Naive thymus-derived CD4-positive, alpha-beta T cell (primary cell): Measurements from ENCODE around the gene SAE1. TPM values are rescaled to one million over a fixed set of nuclear protein-coding genes. Genes with fewer than 3 reads are reported as not detected.

Experiments
- ATAC-seq: fragments of 150-1000 bp; cut with Tn5 transposase; 2 replicates; pipeline ENCODE4 v1.10.0; 2021; ENCODE audit warnings: mild to moderate bottlenecking, moderate library complexity
- CTCF ChIA-PET: fragments of 350-600 bp; sonication (Branson Sonifier 250); formaldehyde crosslinking; loops from one replicate; lab custom pipeline; 2021; ENCODE audit warnings: antibody characterized with exemption; lab: Charles Lee
- POLR2A ChIA-PET: fragments of 350-600 bp; sonication (Branson Sonifier 250); formaldehyde crosslinking; loops from one replicate; lab custom pipeline; 2021; ENCODE audit warnings: antibody characterized with exemption, inconsistent platforms; lab: Charles Lee
- DNase-seq, 9 donors: peaks; one replicate each; pipeline versions ENCODE4 v3.0.0 to v3.0.0-alpha.2; 2020 to 2022; ENCODE audit warnings: mixed read lengths in 1 of 9
- H3K27ac ChIP-seq: one replicate; pipeline ENCODE4 v1.7.0; 2013; ENCODE audit warnings: mild to moderate bottlenecking, low read depth, low read length, moderate library complexity
- H3K27me3 ChIP-seq, 2 donors: one replicate each; pipeline ENCODE4 v1.7.0; 2013; ENCODE audit warnings: low read length in 2 of 2, mild to moderate bottlenecking in 2 of 2, moderate library complexity in 2 of 2; ENCODE audit not compliant: control insufficient read depth in 2 of 2, insufficient read depth in 2 of 2
- H3K36me3 ChIP-seq, 3 experiments: 1 replicate in 2 of 3; 2 replicates in 1 of 3; pipeline ENCODE4 v1.7.0; 2013; ENCODE audit warnings: low read length in 3 of 3, mild to moderate bottlenecking in 3 of 3, moderate library complexity in 1 of 3; ENCODE audit not compliant: insufficient read depth in 3 of 3, control insufficient read depth in 2 of 3
- H3K4me1 ChIP-seq, 2 donors: one replicate each; pipeline ENCODE4 v1.7.0; 2013; ENCODE audit warnings: low read length in 2 of 2, mild to moderate bottlenecking in 2 of 2, moderate library complexity in 1 of 2; ENCODE audit not compliant: control insufficient read depth in 2 of 2, insufficient read depth in 2 of 2
- H3K4me3 ChIP-seq: 2 replicates; pipeline ENCODE4 v1.7.0; 2013; ENCODE audit warnings: mild to moderate bottlenecking, low read length
- H3K9me3 ChIP-seq, 3 experiments: 1 replicate in 2 of 3; 2 replicates in 1 of 3; pipeline ENCODE4 v1.7.0; 2013; ENCODE audit warnings: low read length in 3 of 3; ENCODE audit not compliant: control insufficient read depth in 2 of 3
- H3K27ac Mint-ChIP-seq, 9 donors: one replicate each; pipeline ENCODE4 v1.8.0; 2020 to 2022; ENCODE audit warnings: mixed read lengths in 9 of 9, mild to moderate bottlenecking in 8 of 9, moderate library complexity in 5 of 9, inconsistent platforms in 2 of 9
- H3K27me3 Mint-ChIP-seq, 5 donors: one replicate each; pipeline ENCODE4 v1.8.0; 2021 to 2022; ENCODE audit warnings: mixed read lengths in 5 of 5, mild to moderate bottlenecking in 1 of 5
- H3K36me3 Mint-ChIP-seq, 5 donors: one replicate each; pipeline ENCODE4 v1.8.0; 2020 to 2022; ENCODE audit warnings: mixed read lengths in 5 of 5, mild to moderate bottlenecking in 3 of 5, inconsistent platforms in 1 of 5
- H3K4me1 Mint-ChIP-seq, 7 donors: one replicate each; pipeline ENCODE4 v1.8.0; 2020 to 2022; ENCODE audit warnings: mixed read lengths in 7 of 7, mild to moderate bottlenecking in 3 of 7, inconsistent platforms in 1 of 7
- H3K4me3 Mint-ChIP-seq, 10 donors: one replicate each; pipeline ENCODE4 v1.8.0; 2020 to 2022; ENCODE audit warnings: mild to moderate bottlenecking in 10 of 10, mixed read lengths in 10 of 10, moderate library complexity in 6 of 10, inconsistent platforms in 2 of 10
- H3K9me3 Mint-ChIP-seq, 11 donors: one replicate each; pipeline ENCODE4 v1.8.0; 2020 to 2022; ENCODE audit warnings: mixed read lengths in 11 of 11, mild to moderate bottlenecking in 4 of 11, inconsistent platforms in 1 of 11, moderate library complexity in 1 of 11
- intact Hi-C, 2 donors: fragments of 100-400 bp; cut with micrococcal nuclease; formaldehyde crosslinking; loops; one replicate each; pipeline ENCODE4 v1.15.1; 2023
- polyA plus RNA-seq, 2 donors: library from polyadenylated mRNA; unstranded; fragments of 300-500 nt; fragmentation: Illumina TruSeq; gene quantifications; one replicate each; pipeline ENCODE4 v1.2.3, GENCODE V29; 2021
- total RNA-seq, 6 experiments: library from RNA in 5 of 6; stranded (reverse) in 5 of 6; gene quantifications; 1 replicate in 5 of 6; 2 replicates in 1 of 6; pipeline ENCODE4 v1.2.3 and lab custom pipeline; 2021 to 2026

SAE1 gene
- total and polyA plus RNA-seq, 7 experiments from 2014 or later, result 34.3 to 181 (median 50.0) TPM

DNA sequence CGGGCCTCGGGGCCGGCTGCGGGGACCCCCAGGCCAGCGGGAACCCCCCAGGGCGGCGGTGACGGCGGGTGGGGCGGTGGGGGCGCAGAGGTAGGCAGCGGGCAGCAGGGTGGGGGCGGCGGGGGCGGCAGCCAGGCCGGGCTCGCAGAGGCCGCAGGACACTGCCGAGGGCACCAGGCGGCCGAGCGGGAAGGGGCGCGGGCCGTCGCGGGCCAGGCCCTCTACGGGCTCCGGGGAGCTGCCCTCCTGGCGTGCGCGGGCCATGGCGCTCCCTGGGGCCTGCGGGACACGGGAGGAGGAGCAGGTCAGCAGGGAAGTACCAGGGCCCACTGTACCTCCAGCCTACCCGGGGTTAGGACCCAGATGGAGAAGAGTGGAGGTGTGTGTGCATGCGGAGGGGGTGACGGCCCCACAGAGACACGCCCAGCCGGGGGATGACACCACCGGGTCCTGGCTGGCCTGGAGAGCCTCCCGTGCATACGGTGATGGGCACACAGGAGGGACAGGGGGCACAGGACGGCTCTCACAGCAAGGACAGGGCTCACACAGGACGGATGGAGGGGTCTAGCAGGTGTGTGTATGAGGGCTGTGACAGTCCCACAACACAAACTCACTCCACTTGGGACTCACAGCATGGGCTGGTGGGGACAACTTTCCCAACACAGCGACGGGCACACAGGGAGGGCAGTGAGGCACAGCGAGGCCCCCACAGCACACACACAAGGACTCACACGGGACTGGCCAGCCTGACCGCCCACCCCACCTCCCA lies 97.7 kb downstream of the SAE1 start:
- ChIA-PET CTCF (interaction anchor here (1.8 to 3.3 kb wide), 3 partner anchors 16 to 51 kb away, joined by 10 to 25 read pairs (median 10); no protein-coding TSS in a partner anchor), POLR2A (interaction anchor here (0.8 to 4.1 kb wide), 5 partner anchors 10 to 78 kb away, joined by 3 to 37 read pairs (median 8); no protein-coding TSS in a partner anchor)
- H3K4me3 Mint-ChIP-seq, result peak overlapping the region in 4 of 10 donors; percentile 77 to 84 (median 84)
- Histone ChIP-seq H3K9me3 (no peaks in the 10 kb centered on the region), H3K27me3 (no peaks in the 10 kb centered on the region), H3K36me3 (peaks cover 0 to 4% (median 0%) of the 10 kb centered on the region in 3 experiments), H3K27ac (peak overlapping the region; percentile 81), H3K4me3 (peak overlapping the region; percentile 63), H3K4me1 (peaks cover 36 to 45% of the 10 kb centered on the region in 2 donors)
- peaks cover 0 to 14% (median 0%) of the 10 kb centered on the region in 5 donors for H3K36me3 Mint-ChIP-seq
- no peak overlapping the region for H3K27ac Mint-ChIP-seq
- ATAC-seq (no peak), DNase-seq (peak; percentile 29 to 67 (median 44))
- H3K27me3 Mint-ChIP-seq, result no peaks in the 10 kb centered on the region
- H3K9me3 Mint-ChIP-seq, result peaks cover 0 to 6% (median 0%) of the 10 kb centered on the region in 11 donors
- H3K4me1 Mint-ChIP-seq, result peaks cover 25 to 34% (median 29%) of the 10 kb centered on the region in 7 donors
- intact Hi-C loops, result loop anchor here (5.0 kb wide), 2 partner anchors 71 to 366 kb away; partner anchors contain the start of gene ARHGAP35 (in 1 of the 2)

DNA sequence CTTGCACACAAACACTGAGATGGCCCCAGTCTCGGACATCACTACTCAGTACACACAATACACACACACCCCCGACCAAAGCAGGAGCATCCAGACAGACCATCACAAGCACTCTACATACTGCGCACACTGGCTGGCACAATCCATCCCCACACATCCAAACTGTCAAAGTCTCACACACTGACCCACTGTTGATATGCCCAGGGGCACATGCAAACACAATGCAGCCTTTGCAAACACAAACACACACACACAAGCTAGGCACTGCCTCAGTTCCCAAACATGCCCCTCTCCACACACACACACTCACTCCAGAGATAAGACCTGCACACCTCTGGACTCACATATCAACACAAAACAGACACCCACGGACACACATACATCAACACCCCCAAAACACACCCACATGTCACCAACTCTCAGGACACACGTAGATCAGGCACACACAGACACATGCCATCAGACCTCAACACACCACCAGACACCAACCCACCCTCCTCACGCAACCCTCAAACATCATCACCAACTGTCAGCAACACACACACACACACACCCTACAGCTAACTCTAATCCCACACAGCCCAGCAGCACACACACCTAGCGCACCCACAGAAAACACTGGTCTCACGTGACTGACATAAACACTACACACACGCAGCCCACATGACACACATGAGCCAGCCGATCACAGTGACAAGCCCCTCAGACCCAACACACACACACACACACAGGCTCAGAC lies 98.5 kb downstream of the SAE1 start:
- DNase-seq (peak in 8 of 9 donors; percentile 36 to 64 (median 48)), ATAC-seq (no peak)
- ChIA-PET POLR2A (interaction anchor here (0.5 to 2.7 kb wide), 8 partner anchors 9 to 122 kb away, joined by 3 to 13 read pairs (median 4); no protein-coding TSS in a partner anchor), CTCF (interaction anchor here (0.8 to 1.8 kb wide), 3 partner anchors 16 to 463 kb away, joined by 3 to 10 read pairs (median 3); no protein-coding TSS in a partner anchor)
- no peaks in the 10 kb centered on the region for H3K27me3 Mint-ChIP-seq
- peak overlapping the region; percentile 81 for H3K27ac ChIP-seq
- peaks cover 0 to 6% (median 0%) of the 10 kb centered on the region in 11 donors for H3K9me3 Mint-ChIP-seq
- H3K4me1 Mint-ChIP-seq, result peaks cover 25 to 34% (median 29%) of the 10 kb centered on the region in 7 donors
- no peaks in the 10 kb centered on the region for H3K9me3 ChIP-seq
- H3K4me3 Mint-ChIP-seq, result no peak overlapping the region
- intact Hi-C loops, result loop anchor here (5.0 kb wide), 2 partner anchors 72 to 367 kb away; partner anchors contain the start of gene ARHGAP35 (in 1 of the 2)
- peaks cover 0 to 4% (median 0%) of the 10 kb centered on the region in 3 experiments for H3K36me3 ChIP-seq
- peaks cover 0 to 10% (median 0%) of the 10 kb centered on the region in 5 donors for H3K36me3 Mint-ChIP-seq
- no peaks in the 10 kb centered on the region for H3K27me3 ChIP-seq
- peaks cover 36 to 45% of the 10 kb centered on the region in 2 donors for H3K4me1 ChIP-seq
- no peak overlapping the region for H3K27ac Mint-ChIP-seq
- H3K4me3 ChIP-seq, result peak overlapping the region; percentile 63

- peaks cover 36 to 45% of the 10 kb centered on the region in 2 donors for H3K4me1 ChIP-seq
- peak in 3 of 9 donors; percentile 31 to 43 (median 36) for DNase-seq
- POLR2A ChIA-PET, result interaction anchor here (0.5 to 2.7 kb wide), 8 partner anchors 9 to 123 kb away, joined by 3 to 13 read pairs (median 4); no protein-coding TSS in a partner anchor
Measured at GRCh38 chr19:47229676-47230053, 99.0 kb downstream of the SAE1 start.

DNA sequence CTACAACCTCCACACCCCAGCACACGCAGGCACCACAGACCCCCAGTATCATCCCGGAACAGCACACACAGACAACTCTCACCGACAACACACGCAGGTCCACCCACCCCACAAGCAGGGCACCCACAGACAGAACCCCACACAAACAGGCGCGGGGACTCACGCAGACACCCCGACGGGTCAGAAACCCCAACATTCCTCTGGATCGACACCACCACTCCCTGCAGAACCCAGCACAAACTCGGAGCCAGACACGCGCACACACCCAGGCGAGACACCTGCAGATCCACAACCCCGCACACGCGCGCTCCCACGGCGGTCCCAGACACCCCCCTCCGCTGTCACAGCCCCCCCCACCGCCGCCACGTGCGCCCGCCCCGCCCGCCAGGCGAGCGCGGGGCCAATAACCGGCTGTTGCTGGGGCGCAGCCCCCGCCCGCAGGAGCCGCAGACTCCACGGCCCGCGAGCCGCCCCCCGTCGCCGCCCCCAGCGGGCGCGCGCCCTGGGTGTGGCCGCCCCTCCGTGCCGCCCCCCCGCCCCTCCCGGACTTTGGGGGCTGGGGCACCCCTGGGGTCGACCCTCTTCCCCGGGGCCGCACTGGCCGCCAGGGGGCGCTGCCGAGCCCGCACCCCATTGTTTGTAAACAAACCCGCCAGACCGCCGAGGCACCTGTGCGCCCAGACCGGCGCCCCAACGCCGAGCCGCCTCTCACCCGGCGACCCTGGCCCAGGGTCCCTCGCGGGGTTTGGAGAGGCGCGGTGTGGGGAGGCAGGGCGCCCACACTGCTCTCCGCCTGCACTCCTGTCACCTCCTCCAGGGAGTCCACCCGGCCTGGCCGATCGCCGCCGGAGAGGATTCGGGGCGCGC lies 99.7 kb downstream of the SAE1 start:
- peaks cover 25 to 34% (median 28%) of the 10 kb centered on the region in 7 donors for H3K4me1 Mint-ChIP-seq
- CTCF ChIA-PET, result interaction anchor here (1.0 to 1.8 kb wide), 2 partner anchors 14 to 20 kb away, joined by 3 to 10 read pairs; no protein-coding TSS in a partner anchor
- H3K27ac ChIP-seq, result peak overlapping the region; percentile 81
- ATAC-seq (peak; percentile 47), DNase-seq (peak; percentile 77 to 90 (median 84))
- H3K27me3 Mint-ChIP-seq, result no peaks in the 10 kb centered on the region
- H3K27me3 ChIP-seq, result no peaks in the 10 kb centered on the region
- H3K9me3 ChIP-seq, result no peaks in the 10 kb centered on the region
- peak overlapping the region in 1 of 9 donors; percentile 35 for H3K27ac Mint-ChIP-seq
- H3K4me1 ChIP-seq, result peaks cover 36 to 45% of the 10 kb centered on the region in 2 donors
- peaks cover 0 to 4% (median 0%) of the 10 kb centered on the region in 3 experiments for H3K36me3 ChIP-seq
- peak overlapping the region in 7 of 10 donors; percentile 4 to 67 (median 43) for H3K4me3 Mint-ChIP-seq
- peaks cover 0 to 9% (median 0%) of the 10 kb centered on the region in 5 donors for H3K36me3 Mint-ChIP-seq
- H3K4me3 ChIP-seq, result peak overlapping the region; percentile 71
- intact Hi-C loops, result loop anchor here in 1 of 2 donors (1.0 to 10.0 kb wide), 4 partner anchors 20 to 515 kb away; partner anchors contain the start of genes INAFM1 and PRKD2
- peaks cover 0 to 6% (median 0%) of the 10 kb centered on the region in 11 donors for H3K9me3 Mint-ChIP-seq
- POLR2A ChIA-PET, result interaction anchor here (0.5 to 2.7 kb wide), 7 partner anchors 14 to 123 kb away, joined by 3 to 13 read pairs (median 4); no protein-coding TSS in a partner anchor

More at GRCh38 chr19:47229676-47230053, 99.0 kb downstream of the SAE1 start:
- no peak for ATAC-seq
- Mint-ChIP-seq H3K27me3 (no peaks in the 10 kb centered on the region), H3K9me3 (peaks cover 0 to 6% (median 0%) of the 10 kb centered on the region in 11 donors), H3K36me3 (peaks cover 0 to 10% (median 0%) of the 10 kb centered on the region in 5 donors), H3K27ac (no peak overlapping the region), H3K4me3 (no peak overlapping the region), H3K4me1 (peaks cover 25 to 34% (median 29%) of the 10 kb centered on the region in 7 donors)
- peak overlapping the region; percentile 63 for H3K4me3 ChIP-seq
- CTCF ChIA-PET, result interaction anchor here (0.8 to 1.8 kb wide), 3 partner anchors 15 to 464 kb away, joined by 3 to 10 read pairs (median 3); no protein-coding TSS in a partner anchor
- H3K9me3 ChIP-seq, result no peaks in the 10 kb centered on the region
- peaks cover 0 to 4% (median 0%) of the 10 kb centered on the region in 3 experiments for H3K36me3 ChIP-seq
- H3K27ac ChIP-seq, result peak overlapping the region; percentile 81
- no peaks in the 10 kb centered on the region for H3K27me3 ChIP-seq
- intact Hi-C loops, result loop anchor here (1.0 to 10.0 kb wide), 6 partner anchors 19 to 515 kb away; partner anchors contain the start of genes ARHGAP35 (in 1 of the 2), INAFM1 (in 1 of the 2) and PRKD2 (in 1 of the 2)

DNA sequence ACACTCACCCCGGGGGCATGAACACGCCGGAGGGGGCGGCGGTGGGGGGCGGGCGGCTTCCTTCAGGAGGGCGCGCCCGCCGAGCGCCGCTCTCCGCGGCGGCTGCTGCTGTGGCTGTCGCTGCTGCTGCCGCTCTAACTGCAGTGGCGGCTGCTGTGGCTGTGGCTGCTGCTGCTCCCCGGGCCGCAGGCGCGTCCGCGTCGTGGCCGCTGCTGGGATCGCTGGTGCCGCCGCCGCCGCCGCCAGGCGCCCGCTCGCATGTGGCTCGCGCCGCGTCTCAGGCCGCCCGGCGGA lies 100.2 kb downstream of the SAE1 start, which contains the start of gene BBC3:
Gene BBC3, minus strand, starts transcription at position 279 of the 294 bp plus-strand sequence. CDS start 2,768 bp downstream, outside the sequence.
- Histone ChIP-seq H3K4me3 (peak within 1 kb of the TSS; percentile 71), H3K4me1 (peaks cover 36 to 45% of the 10 kb centered on the region in 2 donors), H3K36me3 (peaks cover 0 to 4% (median 0%) of the 10 kb centered on the region in 3 experiments), H3K27ac (peak within 1 kb of the TSS; percentile 81), H3K9me3 (no peaks in the 10 kb centered on the region), H3K27me3 (no peaks in the 10 kb centered on the region)
- peak within 1 kb of the TSS; percentile 20 to 92 (median 90) for H3K27ac Mint-ChIP-seq
- H3K27me3 Mint-ChIP-seq, result peaks cover 0 to under 1% (median 0%) of the 10 kb centered on the region in 5 donors
- POLR2A ChIA-PET, result no interaction called here
- H3K36me3 Mint-ChIP-seq, result peaks cover 0 to 6% (median 0%) of the 10 kb centered on the region in 5 donors
- CTCF ChIA-PET, result no interaction called here
- ATAC-seq (no peak), DNase-seq (peak in 1 of 9 donors; percentile 52)
- intact Hi-C loops, result loop anchor here (1.0 to 10.0 kb wide), 7 partner anchors 10 to 516 kb away; partner anchors contain the start of genes ZC3H4 (in 2 of the 2), CCDC9 (in 1 of the 2), INAFM1 (in 1 of the 2) and PRKD2 (in 1 of the 2)
- peaks cover 20 to 29% (median 24%) of the 10 kb centered on the region in 7 donors for H3K4me1 Mint-ChIP-seq
- H3K9me3 Mint-ChIP-seq, result peaks cover 0 to 3% (median 0%) of the 10 kb centered on the region in 11 donors
- peak within 1 kb of the TSS in 9 of 10 donors; percentile 69 to 88 (median 81) for H3K4me3 Mint-ChIP-seq
